ENCODE results near the gene APC2.

APC2 gene

GRCh38 chr19:1445185-1445931 lies 4.6 kb upstream of the APC2 start:
- TF ChIP-seq GATA2 (IDR thresholded peaks at IDR 0.05; ENCODE audit: low read depth, low read length), result no peak
- TF ChIP-seq GATA3 (IDR thresholded peaks at IDR 0.05; ENCODE audit: low read depth, low read length), result no peak

- TF ChIP-seq GATA3 (IDR thresholded peaks at IDR 0.05; ENCODE audit: low read depth, low read length) (no peak), GATA2 (IDR thresholded peaks at IDR 0.05; ENCODE audit: low read depth, low read length) (no peak)
These were observed 3.8 kb upstream of the APC2 start for GRCh38 chr19:1445932-1446712.

- TF ChIP-seq GATA3 (IDR thresholded peaks at IDR 0.05; ENCODE audit: low read depth, low read length) (no peak), GATA2 (IDR thresholded peaks at IDR 0.05; ENCODE audit: low read depth, low read length) (no peak)
These were observed 3.0 kb upstream of the APC2 start for GRCh38 chr19:1446713-1447481.

GRCh38 chr19:1447504-1447903 lies 2.4 kb upstream of the APC2 start:
- no peak for TF ChIP-seq GATA3 (IDR thresholded peaks at IDR 0.05; ENCODE audit: low read depth, low read length)
- TF ChIP-seq GATA2 (IDR thresholded peaks at IDR 0.05; ENCODE audit: low read depth, low read length), result no peak

- TF ChIP-seq GATA3 (IDR thresholded peaks at IDR 0.05; ENCODE audit: low read depth, low read length) (no peak), GATA2 (IDR thresholded peaks at IDR 0.05; ENCODE audit: low read depth, low read length) (no peak)
These were observed 2.0 kb upstream of the APC2 start for GRCh38 chr19:1447944-1448343.

- no peak for TF ChIP-seq GATA2 (IDR thresholded peaks at IDR 0.05; ENCODE audit: low read depth, low read length)
- no peak for TF ChIP-seq GATA3 (IDR thresholded peaks at IDR 0.05; ENCODE audit: low read depth, low read length)
These were observed 1.1 kb downstream of the APC2 start for GRCh38 chr19:1450735-1451731.

GRCh38 chr19:1451916-1452801 lies 2.2 kb downstream of the APC2 start:
- TF ChIP-seq GATA3 (IDR thresholded peaks at IDR 0.05; ENCODE audit: low read depth, low read length), result no peak

GRCh38 chr19:1452802-1453524 lies 3.0 kb downstream of the APC2 start:
- no peak for TF ChIP-seq GATA2 (IDR thresholded peaks at IDR 0.05; ENCODE audit: low read depth, low read length)
- no peak for TF ChIP-seq GATA3 (IDR thresholded peaks at IDR 0.05; ENCODE audit: low read depth, low read length)

- TF ChIP-seq GATA2 (IDR thresholded peaks at IDR 0.05; ENCODE audit: low read depth, low read length) (no peak), GATA3 (IDR thresholded peaks at IDR 0.05; ENCODE audit: low read depth, low read length) (no peak)
These were observed 3.8 kb downstream of the APC2 start for GRCh38 chr19:1453525-1454364.

GRCh38 chr19:1455002-1455335 lies 5.0 kb downstream of the APC2 start:
- TF ChIP-seq GATA2 (IDR thresholded peaks at IDR 0.05; ENCODE audit: low read depth, low read length), result no peak

Data from SH-SY5Y (cell line).